IPS-NIHi11 (cell line): ENCODE data around the gene NPLOC4.

Source experiments
- DNase-seq: peaks from one replicate; pipeline ENCODE4 v3.0.0; 2012; ENCODE audit warnings: mixed read lengths, low spot score

The NPLOC4 gene

GRCh38 chr17:81583589-81584342, 53.1 kb downstream of the NPLOC4 start:
- DNase-seq, result no peak

DNA sequence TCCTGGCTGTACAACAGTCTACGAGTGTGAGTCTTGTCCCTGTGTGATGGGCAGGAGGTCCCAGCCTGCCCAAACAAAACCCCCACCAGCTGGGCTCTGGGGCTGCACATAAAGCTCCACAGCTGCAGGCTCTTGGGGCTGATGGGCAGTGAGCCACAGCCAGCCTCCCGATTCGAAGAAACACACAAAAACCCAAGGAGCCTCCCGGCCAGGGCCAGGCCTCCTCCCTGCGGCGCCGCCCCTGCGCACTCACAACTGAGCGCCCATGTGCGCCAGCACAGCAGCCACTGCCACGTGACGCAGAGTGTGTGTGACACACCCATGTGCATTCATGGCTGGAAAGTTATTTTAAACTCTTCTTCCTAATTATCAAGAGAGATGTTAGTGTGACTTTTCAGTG, 54.2 kb downstream of the NPLOC4 start:
- no peak for DNase-seq

DNA sequence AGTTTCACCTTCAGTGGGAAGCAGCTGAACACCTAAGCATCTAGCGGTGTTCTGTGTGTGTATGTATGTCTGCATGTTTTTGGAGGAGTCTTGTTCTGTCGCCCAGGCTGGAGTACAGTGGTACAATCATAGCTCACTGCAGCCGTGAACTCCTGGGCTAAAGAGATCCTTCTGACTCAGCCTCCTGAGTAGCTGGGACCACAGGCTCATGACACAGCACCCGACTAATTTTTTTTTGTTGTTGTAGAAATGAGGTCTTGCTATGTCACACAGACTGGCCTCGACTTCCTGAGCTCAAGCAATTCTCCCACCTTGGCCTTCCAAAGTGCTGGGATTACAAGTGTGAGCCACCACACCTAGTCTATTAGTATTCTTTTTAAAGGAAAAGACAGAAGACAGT, 54.6 kb downstream of the NPLOC4 start:
- no peak for DNase-seq

- DNase-seq, result no peak
Observed at GRCh38 chr17:81581758-81582157, 55.2 kb downstream of the NPLOC4 start.

DNA sequence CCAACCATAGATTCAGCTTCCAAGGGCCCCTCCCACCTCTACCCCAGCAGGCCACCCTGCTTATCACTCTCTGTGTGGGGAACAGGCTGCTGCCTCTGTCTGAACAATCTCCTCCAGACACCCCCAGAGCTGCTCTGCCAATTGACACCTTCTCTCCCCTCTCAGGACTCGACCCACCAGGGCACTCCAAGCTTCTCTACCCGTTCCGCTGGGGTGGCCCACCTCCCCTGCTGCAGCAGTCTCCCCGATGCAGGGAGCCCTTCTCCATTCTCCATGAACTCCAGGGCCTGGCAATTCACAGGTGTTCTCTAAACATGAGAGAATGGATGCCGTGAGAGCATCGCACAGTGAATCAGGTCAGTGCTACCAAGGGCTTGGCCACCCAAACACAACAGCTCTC, 56.4 kb downstream of the NPLOC4 start:
- no peak for DNase-seq

DNA sequence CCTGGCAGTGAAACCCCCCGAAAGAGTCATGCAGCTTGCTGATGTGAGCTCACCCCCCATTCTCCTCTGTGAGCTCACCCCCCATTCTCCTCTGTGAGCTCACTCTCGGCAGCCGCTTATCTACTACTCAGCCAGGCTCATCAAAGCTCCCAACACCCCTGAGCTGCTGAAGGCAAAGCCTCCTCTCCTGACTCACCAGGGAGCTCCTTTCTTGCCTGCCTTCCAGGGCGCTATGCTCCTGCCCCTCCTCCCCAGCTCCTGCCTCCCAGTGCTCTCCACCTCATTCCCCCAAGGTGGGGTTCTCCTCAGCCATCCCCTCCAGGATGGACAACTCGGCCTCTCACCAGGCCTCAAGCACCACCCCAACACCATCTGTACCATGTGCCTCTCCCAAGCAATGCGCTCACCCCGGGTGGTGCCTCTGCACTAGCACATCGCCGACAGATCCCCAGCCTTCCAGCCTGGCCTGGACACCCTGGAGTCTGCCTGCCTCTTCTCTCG, 57.0 kb downstream of the NPLOC4 start:
- no peak for DNase-seq

- DNase-seq, result no peak
Observed at GRCh38 chr17:81579298-81579697, 57.6 kb downstream of the NPLOC4 start.

DNA sequence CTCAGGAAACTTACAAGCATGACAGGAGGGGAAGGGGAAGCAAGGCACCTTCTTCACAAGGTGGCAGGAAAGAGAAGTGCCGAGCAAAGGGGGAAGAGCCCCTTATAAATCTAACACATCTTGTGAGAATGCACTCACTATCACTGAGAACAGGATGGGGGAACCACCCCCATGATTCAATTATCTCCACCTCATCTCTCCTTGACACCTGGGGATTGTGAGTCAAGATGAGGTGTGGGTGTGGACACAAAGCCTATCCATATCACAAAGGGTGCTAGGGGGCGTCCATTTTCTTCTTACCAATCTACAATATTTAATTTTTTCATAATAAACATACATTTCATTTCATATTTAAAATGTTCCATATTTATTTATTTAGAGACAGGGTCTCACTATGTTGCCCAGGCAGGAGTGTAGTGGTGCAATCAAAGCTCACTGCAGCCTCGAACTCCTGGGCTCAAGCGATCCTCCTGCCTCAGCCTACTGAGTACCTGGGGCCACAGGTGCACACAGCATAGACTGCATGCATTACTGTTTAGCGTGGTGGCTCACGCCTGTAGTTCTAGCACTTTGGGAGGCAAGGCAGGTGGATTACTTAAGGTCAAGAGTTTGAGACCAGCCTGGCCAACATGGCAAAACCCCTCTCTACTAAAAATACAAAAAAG, 58.2 kb downstream of the NPLOC4 start:
- DNase-seq, result no peak

- DNase-seq, result no peak
Observed at GRCh38 chr17:81578038-81578441, 58.9 kb downstream of the NPLOC4 start.

GRCh38 chr17:81577278-81578000, 59.5 kb downstream of the NPLOC4 start:
- no peak for DNase-seq

DNA sequence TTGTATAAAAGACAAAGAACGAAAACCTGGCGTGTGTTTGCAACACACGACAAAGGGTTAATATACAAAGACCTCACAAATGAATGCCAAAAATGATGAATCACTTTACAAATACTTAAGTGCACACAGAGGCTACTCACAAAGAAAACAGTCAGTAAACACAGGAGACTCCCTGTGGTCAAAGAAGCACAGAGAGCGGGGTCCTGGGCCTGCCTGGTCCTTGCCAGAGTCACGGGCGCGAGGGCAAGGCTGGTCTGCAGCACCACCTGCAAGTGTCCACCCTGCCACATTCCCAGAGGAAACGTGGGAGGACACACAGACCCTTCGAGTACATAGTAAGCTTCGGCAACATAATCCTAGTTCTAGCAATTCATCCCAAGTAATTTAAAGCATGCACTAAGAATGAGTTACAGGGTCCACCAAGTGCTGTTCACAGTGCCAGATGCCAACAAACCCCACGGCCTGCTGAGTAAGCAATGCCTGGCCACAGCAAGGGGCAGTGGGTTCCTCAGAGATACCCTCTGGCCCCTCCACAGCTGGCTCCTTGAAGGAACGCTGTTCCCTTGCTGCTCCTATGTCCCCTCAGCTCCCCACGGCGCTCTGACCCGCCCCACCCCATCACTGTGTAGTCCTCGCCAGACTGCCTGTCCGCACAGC, 60.2 kb downstream of the NPLOC4 start:
- no peak for DNase-seq

DNA sequence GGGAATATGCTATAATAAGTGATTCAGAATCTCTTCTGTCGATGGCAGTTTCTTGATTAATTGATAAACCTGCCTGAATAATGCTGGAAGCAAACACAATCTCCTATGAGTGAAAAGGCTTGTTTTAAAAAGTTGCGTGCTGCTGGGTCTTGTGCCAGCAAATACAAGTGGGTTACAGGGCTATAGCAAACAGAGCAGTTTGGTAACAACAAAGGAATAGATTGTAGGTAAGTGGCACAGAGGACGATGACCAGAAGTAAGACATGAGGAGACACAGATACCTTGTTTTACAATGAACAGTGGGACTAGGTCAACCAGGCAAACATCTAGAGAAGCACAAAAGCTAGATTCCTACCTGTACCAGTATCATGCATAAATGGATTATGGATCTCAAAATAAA, 61.1 kb downstream of the NPLOC4 start:
- no peak for DNase-seq

GRCh38 chr17:81574643-81574956, 62.3 kb downstream of the NPLOC4 start:
- DNase-seq, result no peak

DNA sequence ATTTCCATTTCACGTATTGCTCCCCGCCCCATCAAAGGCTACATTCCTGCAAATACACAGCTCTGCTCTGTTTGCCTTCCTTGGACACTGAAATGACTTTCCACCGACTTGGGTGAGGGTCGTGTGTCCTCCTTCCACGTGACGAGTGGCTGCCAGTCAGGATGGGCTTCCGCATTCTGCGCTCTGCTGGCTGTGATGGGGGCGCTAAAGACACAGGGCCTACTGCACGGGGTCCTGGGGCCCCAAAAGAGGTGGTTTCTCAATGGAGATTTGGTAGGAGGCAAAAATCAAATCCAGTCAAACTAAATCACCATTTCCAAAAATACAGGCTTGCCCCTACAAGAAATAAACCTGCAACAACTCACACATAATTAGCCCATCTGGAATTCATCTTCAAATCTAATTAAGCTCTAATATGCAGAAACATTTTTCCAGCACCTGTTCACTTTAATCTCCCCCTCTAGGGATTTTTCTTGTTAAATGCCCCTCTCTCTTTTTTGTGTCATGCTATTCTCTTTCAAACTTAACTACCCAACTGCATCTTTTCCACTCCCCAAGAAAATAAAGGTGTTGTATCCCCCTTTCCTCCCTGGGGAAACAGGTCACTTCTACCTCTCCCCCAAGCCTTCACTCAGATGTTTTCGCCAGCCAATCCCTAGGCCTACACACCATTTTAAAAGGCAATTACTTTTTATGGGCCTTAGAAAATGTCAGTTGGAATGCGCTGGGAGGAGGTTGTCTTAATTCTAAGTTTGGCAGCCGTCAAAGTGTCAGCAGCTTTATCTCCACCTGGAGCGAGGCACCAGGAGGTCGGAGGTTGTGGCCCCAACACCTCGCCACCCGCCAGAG, 62.9 kb downstream of the NPLOC4 start:
- no peak for DNase-seq

- DNase-seq, result no peak
Observed at GRCh38 chr17:81572563-81573168, 64.2 kb downstream of the NPLOC4 start.

DNA sequence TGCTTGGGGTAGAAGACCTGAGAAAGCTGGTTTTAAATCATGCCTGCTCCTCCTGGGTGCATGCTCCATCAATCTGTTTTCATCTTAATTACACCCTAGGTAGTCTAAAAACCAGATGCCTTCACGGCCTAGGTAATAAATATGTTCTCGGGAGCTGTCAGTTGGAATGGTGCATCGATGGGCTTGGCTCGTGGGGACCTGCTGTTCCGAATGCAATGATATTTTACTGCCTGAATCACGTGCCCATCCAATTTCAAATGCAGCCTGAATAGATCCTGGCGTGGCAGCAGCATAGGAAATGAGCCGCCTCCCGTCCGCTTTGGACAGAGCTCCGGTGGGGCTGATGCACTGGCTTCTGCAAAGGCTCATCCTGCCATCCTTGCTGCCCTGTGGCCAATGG, 65.9 kb downstream of the NPLOC4 start:
- DNase-seq, result no peak

DNA sequence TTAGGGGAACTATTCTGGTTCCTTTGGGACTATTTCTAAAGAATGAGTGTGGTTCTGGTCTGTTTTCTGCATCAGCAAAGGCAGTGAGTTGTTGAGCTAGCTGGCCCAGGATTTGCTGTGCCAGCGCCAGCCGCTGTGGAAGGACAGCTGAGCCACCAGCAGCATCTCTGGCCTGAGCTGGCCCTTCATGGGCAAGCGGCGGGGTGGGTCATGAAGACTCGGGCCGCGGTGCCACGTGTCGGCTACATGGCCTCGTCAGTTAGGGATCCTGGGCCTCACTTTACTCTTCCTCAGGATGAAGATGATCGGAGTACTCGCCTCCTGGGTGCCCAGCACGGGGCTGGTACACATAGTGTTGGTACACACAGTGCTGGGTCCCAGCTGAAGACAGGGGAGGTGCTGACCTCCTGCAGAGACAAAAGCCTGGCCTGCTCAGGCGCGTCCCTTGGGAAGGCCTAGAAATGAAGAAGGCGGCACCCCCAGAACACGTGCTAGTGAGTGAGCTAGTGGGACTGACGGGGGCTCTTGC, 66.9 kb downstream of the NPLOC4 start:
- DNase-seq, result no peak

- no peak for DNase-seq
Observed at GRCh38 chr17:81568416-81568815, 68.5 kb downstream of the NPLOC4 start.

DNA sequence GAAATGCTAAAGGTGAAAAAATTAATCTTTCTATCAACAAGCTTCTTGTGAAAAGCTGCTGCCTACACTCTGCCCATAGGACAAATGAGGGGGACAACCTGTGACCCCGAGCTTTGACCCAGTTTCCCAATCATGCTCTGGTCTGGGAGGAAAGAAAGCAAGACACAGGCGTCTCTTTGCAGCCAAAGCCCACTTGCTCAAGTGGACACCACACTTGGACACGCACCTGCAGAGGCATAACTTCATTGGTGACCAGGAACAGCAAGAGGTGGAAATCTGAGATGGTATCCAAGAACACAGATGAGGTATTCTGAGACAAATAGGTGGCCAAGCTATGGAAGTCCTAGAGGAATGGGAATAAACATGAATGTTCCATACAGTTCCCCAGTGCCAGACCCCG, 69.7 kb downstream of the NPLOC4 start:
- DNase-seq, result no peak

- DNase-seq, result no peak
Observed at GRCh38 chr17:81566461-81567126, 70.3 kb downstream of the NPLOC4 start.
